CD4-positive, alpha-beta T cell treated with Interferon gamma for 1 hour (primary cell): Measurements from ENCODE around the gene CHRNA1.

Experiments used
- DNase-seq: peaks from one replicate; pipeline ENCODE4 v3.0.0-alpha.2; 2020

Gene CHRNA1

GRCh38 chr2:174781298-174781697 lies 17.0 kb upstream of the CHRNA1 start:
- DNase-seq, result no peak

GRCh38 chr2:174780856-174781255 lies 16.6 kb upstream of the CHRNA1 start:
- DNase-seq, result no peak

- no peak for DNase-seq
Measured at GRCh38 chr2:174780191-174780840, 16.0 kb upstream of the CHRNA1 start.

GRCh38 chr2:174779361-174779928 lies 15.2 kb upstream of the CHRNA1 start:
- DNase-seq, result no peak

GRCh38 chr2:174778085-174778981 lies 14.1 kb upstream of the CHRNA1 start:
- DNase-seq, result peak; percentile 80

- no peak for DNase-seq
Measured at GRCh38 chr2:174777347-174778084, 13.2 kb upstream of the CHRNA1 start.

GRCh38 chr2:174776675-174777074 lies 12.4 kb upstream of the CHRNA1 start:
- DNase-seq, result no peak

- no peak for DNase-seq
Measured at GRCh38 chr2:174776223-174776622, 12.0 kb upstream of the CHRNA1 start.

GRCh38 chr2:174775571-174775980 lies 11.3 kb upstream of the CHRNA1 start:
- no peak for DNase-seq

- no peak for DNase-seq
Measured at GRCh38 chr2:174774886-174775285, 10.6 kb upstream of the CHRNA1 start.

- no peak for DNase-seq
Measured at GRCh38 chr2:174773215-174773614, 8.9 kb upstream of the CHRNA1 start.

- no peak for DNase-seq
Measured at GRCh38 chr2:174772472-174772801, 8.2 kb upstream of the CHRNA1 start.

GRCh38 chr2:174771631-174772471 lies 7.6 kb upstream of the CHRNA1 start:
- DNase-seq, result peak; percentile 15

GRCh38 chr2:174771136-174771535 lies 6.9 kb upstream of the CHRNA1 start:
- no peak for DNase-seq

GRCh38 chr2:174768557-174768956 lies 4.3 kb upstream of the CHRNA1 start:
- DNase-seq, result no peak

- no peak for DNase-seq
Measured at GRCh38 chr2:174766271-174766670, 2.0 kb upstream of the CHRNA1 start.

GRCh38 chr2:174765576-174765975 lies 1.3 kb upstream of the CHRNA1 start:
- DNase-seq, result no peak

- no peak for DNase-seq
Measured at GRCh38 chr2:174763780-174764179, 492 bp downstream of the CHRNA1 start.

- DNase-seq, result no peak
Measured at GRCh38 chr2:174762464-174762863, 1.8 kb downstream of the CHRNA1 start.

- no peak for DNase-seq
Measured at GRCh38 chr2:174761837-174762236, 2.4 kb downstream of the CHRNA1 start.

GRCh38 chr2:174760845-174761473 lies 3.3 kb downstream of the CHRNA1 start:
- no peak for DNase-seq
